ENCODE measurements around the gene HDAC4.

GRCh38 chr2:239073270-239073669 lies 327.6 kb downstream of the HDAC4 start:
- TF ChIP-seq CTCF (optimal IDR thresholded peaks at IDR 0.05 in 1 of 3, IDR thresholded peaks at IDR 0.05 in 1 of 3, conservative IDR thresholded peaks at IDR 0.05 in 1 of 3; ENCODE audit: extremely low read depth in 1 of 3, insufficient read depth in 2 of 3, low read length in 3 of 3) (no peak), EZH2 (IDR thresholded peaks at IDR 0.05; ENCODE audit: low read length) (no peak)
